Measurements from ENCODE around the gene CD47.
A peak's percentile ranks its signal among the peaks of the same experiment; 100 is the strongest.

The CD47 gene

GRCh38 chr3:108042300-108042699, 48.5 kb downstream of the CD47 start:
- H3K4me2 ChIP-seq = no peak overlapping the region
- no peak for TF ChIP-seq Cebpa-rat (IDR thresholded peaks at IDR 0.05)
- H4K20me1 ChIP-seq = peaks cover 0 to 9% (median 0%) of the 10 kb centered on the region in 11 experiments; a peak in 1 of 22 replicates
- no peaks in the 10 kb centered on the region for H3K27me3 ChIP-seq
- no peaks in the 10 kb centered on the region for H3K9me3 ChIP-seq (replicated peaks in 1 of 11)
- no peak overlapping the region for H3K27ac ChIP-seq
- H3K36me3 ChIP-seq = peaks cover 26 to 81% (median 48%) of the 10 kb centered on the region in 11 experiments
- no peak overlapping the region for H3K4me3 ChIP-seq
- peaks cover 0 to 22% (median 5%) of the 10 kb centered on the region in 10 experiments; a peak in 12 of 20 replicates for H3K4me1 ChIP-seq
- H3K9ac ChIP-seq = no peak overlapping the region

GRCh38 chr3:108041253-108041652, 49.6 kb downstream of the CD47 start:
- peaks cover 16 to 71% (median 38%) of the 10 kb centered on the region in 11 experiments for H3K36me3 ChIP-seq

GRCh38 chr3:108037770-108038169, 53.1 kb downstream of the CD47 start:
- peaks cover 9 to 38% (median 20%) of the 10 kb centered on the region in 11 experiments for H3K36me3 ChIP-seq
- no peak for TF ChIP-seq Cebpa-rat (IDR thresholded peaks at IDR 0.05)
- H3K27me3 ChIP-seq = no peaks in the 10 kb centered on the region
- H3K9me3 ChIP-seq (replicated peaks in 1 of 11) = no peaks in the 10 kb centered on the region
- peak overlapping the region in 4 of 11 experiments; percentile 73 to 86 (median 84); a peak in 8 of 22 replicates for H3K4me2 ChIP-seq
- H3K4me3 ChIP-seq = no peak overlapping the region
- no peaks in the 10 kb centered on the region for H4K20me1 ChIP-seq
- 0 out of 22 replicates have a peak overlapping the region, but pooled peaks of 1 of the 11 experiments have one; percentile 6 for H3K9ac ChIP-seq
- peaks cover 10 to 67% (median 29%) of the 10 kb centered on the region in 10 experiments for H3K4me1 ChIP-seq
- H3K27ac ChIP-seq = peak overlapping the region in 3 of 11 experiments; percentile 51 to 66 (median 58); a peak in 5 of 22 replicates

More at GRCh38 chr3:108041253-108041652, 49.6 kb downstream of the CD47 start:
- H3K27ac ChIP-seq = no peak overlapping the region
- no peak for TF ChIP-seq Cebpa-rat (IDR thresholded peaks at IDR 0.05)
- H3K27me3 ChIP-seq = no peaks in the 10 kb centered on the region
- no peaks in the 10 kb centered on the region for H3K9me3 ChIP-seq (replicated peaks in 1 of 11)
- no peak overlapping the region for H3K4me3 ChIP-seq
- H3K4me2 ChIP-seq = no peak overlapping the region
- peaks cover 0 to 32% (median 16%) of the 10 kb centered on the region in 10 experiments; a peak in 16 of 20 replicates for H3K4me1 ChIP-seq
- peaks cover 0 to 3% (median 0%) of the 10 kb centered on the region in 11 experiments; a peak in 1 of 22 replicates for H4K20me1 ChIP-seq
- no peak overlapping the region for H3K9ac ChIP-seq

- Histone ChIP-seq H3K4me1 (peaks cover 10 to 71% (median 29%) of the 10 kb centered on the region in 10 experiments), H3K4me3 (no peak overlapping the region), H4K20me1 (no peaks in the 10 kb centered on the region), H3K36me3 (peaks cover 3 to 38% (median 14%) of the 10 kb centered on the region in 11 experiments), H3K9me3 (replicated peaks in 1 of 11) (no peaks in the 10 kb centered on the region), H3K27ac (peak overlapping the region in 5 of 11 experiments; percentile 37 to 66 (median 51); a peak in 9 of 22 replicates), H3K4me2 (peak overlapping the region in 6 of 11 experiments; percentile 52 to 86 (median 82); a peak in 11 of 22 replicates), H3K27me3 (no peaks in the 10 kb centered on the region), H3K9ac (peak overlapping the region in 3 of 11 experiments; percentile 6 to 48 (median 26); a peak in 3 of 22 replicates)
- no peak for TF ChIP-seq Cebpa-rat (IDR thresholded peaks at IDR 0.05)
These were observed 53.7 kb downstream of the CD47 start for GRCh38 chr3:108036984-108037741.

- Histone ChIP-seq H3K9ac (peak overlapping the region in 1 of 11 experiments; percentile 48; a peak in 2 of 22 replicates), H3K4me1 (peaks cover 10 to 71% (median 29%) of the 10 kb centered on the region in 10 experiments), H3K36me3 (peaks cover 0 to 32% (median 6%) of the 10 kb centered on the region in 11 experiments; a peak in 14 of 22 replicates), H3K4me3 (no peak overlapping the region), H3K4me2 (peak overlapping the region in 10 of 11 experiments; percentile 52 to 86 (median 75); a peak in 20 of 22 replicates), H3K27me3 (no peaks in the 10 kb centered on the region), H3K9me3 (replicated peaks in 1 of 11) (no peaks in the 10 kb centered on the region), H4K20me1 (no peaks in the 10 kb centered on the region), H3K27ac (peak overlapping the region in 5 of 11 experiments; percentile 37 to 58 (median 48); a peak in 9 of 22 replicates)
- no peak for TF ChIP-seq Cebpa-rat (IDR thresholded peaks at IDR 0.05)
These were observed 54.4 kb downstream of the CD47 start for GRCh38 chr3:108036401-108036800.

- TF ChIP-seq Cebpa-rat (IDR thresholded peaks at IDR 0.05) = no peak
- Histone ChIP-seq H3K9me3 (replicated peaks in 1 of 11) (no peaks in the 10 kb centered on the region), H3K4me2 (peak overlapping the region; percentile 52 to 86 (median 75))
These were observed 55.1 kb downstream of the CD47 start for GRCh38 chr3:108035751-108036150.

GRCh38 chr3:108031895-108032294, 58.9 kb downstream of the CD47 start:
- Histone ChIP-seq H3K9ac (no peak overlapping the region), H3K4me2 (no peak overlapping the region), H3K36me3 (peaks cover 0 to 7% (median 0%) of the 10 kb centered on the region in 11 experiments; a peak in 3 of 22 replicates), H3K4me1 (peaks cover 10 to 45% (median 20%) of the 10 kb centered on the region in 10 experiments), H3K27me3 (no peaks in the 10 kb centered on the region), H3K9me3 (replicated peaks in 1 of 11) (peaks cover 2 to 12% (median 9%) of the 10 kb centered on the region in 11 experiments; a peak in 14 of 22 replicates), H3K4me3 (no peak overlapping the region), H3K27ac (no peak overlapping the region), H4K20me1 (no peaks in the 10 kb centered on the region)
- no peak for TF ChIP-seq Cebpa-rat (IDR thresholded peaks at IDR 0.05)

More at GRCh38 chr3:108035751-108036150, 55.1 kb downstream of the CD47 start:
- Histone ChIP-seq H3K27me3 (no peaks in the 10 kb centered on the region), H4K20me1 (no peaks in the 10 kb centered on the region), H3K4me3 (no peak overlapping the region), H3K36me3 (peaks cover 0 to 26% (median 4%) of the 10 kb centered on the region in 11 experiments; a peak in 11 of 22 replicates), H3K9ac (peak overlapping the region in 1 of 11 experiments; percentile 48; a peak in 1 of 22 replicates), H3K4me1 (peaks cover 10 to 71% (median 29%) of the 10 kb centered on the region in 10 experiments), H3K27ac (peak overlapping the region in 7 of 11 experiments; percentile 2 to 58 (median 37); a peak in 8 of 22 replicates)

GRCh38 chr3:108030960-108031359, 59.9 kb downstream of the CD47 start:
- Histone ChIP-seq H3K27me3 (no peaks in the 10 kb centered on the region), H3K9me3 (replicated peaks in 1 of 11) (peaks cover 5 to 22% (median 11%) of the 10 kb centered on the region in 11 experiments; a peak in 14 of 22 replicates), H3K4me1 (peaks cover 7 to 36% (median 10%) of the 10 kb centered on the region in 10 experiments), H3K9ac (no peak overlapping the region), H4K20me1 (no peaks in the 10 kb centered on the region), H3K4me3 (no peak overlapping the region), H3K36me3 (peaks cover 0 to 7% (median 0%) of the 10 kb centered on the region in 11 experiments; a peak in 3 of 22 replicates), H3K4me2 (no peak overlapping the region), H3K27ac (no peak overlapping the region)
- no peak for TF ChIP-seq Cebpa-rat (IDR thresholded peaks at IDR 0.05)

- Histone ChIP-seq H3K27me3 (no peaks in the 10 kb centered on the region), H3K4me3 (no peak overlapping the region), H3K9ac (no peak overlapping the region), H3K9me3 (replicated peaks in 1 of 11) (peaks cover 5 to 23% (median 11%) of the 10 kb centered on the region in 11 experiments; a peak in 14 of 22 replicates), H3K4me2 (no peak overlapping the region), H4K20me1 (no peaks in the 10 kb centered on the region), H3K27ac (no peak overlapping the region), H3K36me3 (peaks cover 0 to 7% (median 0%) of the 10 kb centered on the region in 11 experiments; a peak in 3 of 22 replicates), H3K4me1 (peaks cover 0 to 29% (median 0%) of the 10 kb centered on the region in 10 experiments; a peak in 7 of 20 replicates)
- TF ChIP-seq Cebpa-rat (IDR thresholded peaks at IDR 0.05) = no peak
These were observed 61.4 kb downstream of the CD47 start for GRCh38 chr3:108029466-108029865.
